Measurements from ENCODE around the gene GAS2. TPM values are rescaled to one million over a fixed set of nuclear protein-coding genes. Genes with fewer than 3 reads are reported as not detected.

Gene GAS2
- total and polyA plus RNA-seq, 2 of the 4 experiments (the other 2 are of a cell fraction): 0.51 to 0.90 TPM

DNA sequence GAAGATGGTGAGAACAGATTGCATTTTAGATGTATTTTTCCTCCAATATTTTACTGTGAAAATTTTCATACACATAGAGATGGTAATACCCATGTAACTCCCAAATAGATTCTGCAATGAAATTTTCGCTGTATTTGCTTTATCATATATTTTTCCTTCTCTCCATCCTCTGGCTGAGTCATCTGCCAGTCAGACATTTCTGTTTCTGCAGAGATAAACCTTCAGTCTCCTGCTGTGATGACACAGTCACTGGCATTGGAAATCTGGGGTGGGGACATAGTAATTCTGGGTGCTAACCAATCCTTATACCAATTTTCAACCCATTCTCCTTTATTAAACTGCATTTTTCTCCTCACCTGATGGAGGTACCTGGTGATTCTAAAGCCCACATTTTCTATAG lies 129.5 kb downstream of the GAS2 start:
- no peak overlapping the region for H3K14ac ChIP-seq (replicated peaks; ENCODE audit: low read depth, low read length)
- H2BK5ac ChIP-seq (ENCODE audit: low read depth, low read length, poor library complexity, severe bottlenecking): no peak overlapping the region
- in situ Hi-C loops (cut with MboI; ENCODE audit: low sequenced_read_pairs): no loop called here
- intact Hi-C loops (cut with micrococcal nuclease): no loop called here
- ChIA-PET POLR2A (ENCODE audit: unreplicated experiment) (no interaction called here), CTCF (interaction anchor here (1.1 kb wide), 1 partner anchor 11 kb away, joined by 4 read pairs; no protein-coding TSS in a partner anchor)
- dilution Hi-C loops (cut with HindIII; ENCODE audit: low sequenced_read_pairs, unreplicated experiment): no loop called here
- no peak overlapping the region for H2BK20ac ChIP-seq (ENCODE audit: low read depth, low read length)
- H3K9me3 ChIP-seq (ENCODE audit: control insufficient read depth, insufficient read depth, low read length): no peaks in the 10 kb centered on the region
- no TSS peak for BruUV-seq (replicated peaks)
- ATAC-seq (ENCODE audit: low read depth) (no peak), DNase-seq (peak; percentile 38)
- H2BK15ac ChIP-seq (ENCODE audit: low read depth, low read length): no peak overlapping the region
- H3K4ac ChIP-seq (ENCODE audit: low read depth, low read length): no peak overlapping the region
- no peak overlapping the region for H2BK120ac ChIP-seq (ENCODE audit: low read depth, low read length)
- no peaks in the 10 kb centered on the region for H4K20me1 ChIP-seq (ENCODE audit: insufficient read depth, low read length)
- H3K18ac ChIP-seq (ENCODE audit: low read depth, low read length): no peak overlapping the region
- no peak overlapping the region for H4K8ac ChIP-seq (ENCODE audit: low read depth in 2 of 2, low read length in 2 of 2)
- no peak overlapping the region for H2AK5ac ChIP-seq (ENCODE audit: low read depth, low read length)
- no peak overlapping the region for H4K91ac ChIP-seq (ENCODE audit: insufficient read depth, low read depth, low read length)
- H3K4me3 ChIP-seq (ENCODE audit: insufficient read depth, low read depth, low read length): no peak overlapping the region
- no peaks in the 10 kb centered on the region for H3K36me3 ChIP-seq (ENCODE audit: control insufficient read depth, insufficient read depth, low read length)
- H3K23ac ChIP-seq (ENCODE audit: low read depth, low read length): no peak overlapping the region
- H4K5ac ChIP-seq (ENCODE audit: low read depth, low read length): no peak overlapping the region
- H3K9ac ChIP-seq (ENCODE audit: low read depth, low read length): no peak overlapping the region
- no peak overlapping the region for H2AK9ac ChIP-seq (replicated peaks; ENCODE audit: low read depth, low read length, poor library complexity)
- H3K56ac ChIP-seq (ENCODE audit: extremely low read depth, insufficient read depth, low read length): no peak overlapping the region
- peaks cover 5% of the 10 kb centered on the region; the same call in 1 of the 2 replicates for H3K4me1 ChIP-seq (ENCODE audit: control insufficient read depth, insufficient read depth, low read length)
- TF ChIP-seq CEBPB (IDR thresholded peaks at IDR 0.05; ENCODE audit: low read depth, low read length) (no peak), RAD21 (IDR thresholded peaks at IDR 0.05; ENCODE audit: low read length) (no peak), MAZ (IDR thresholded peaks at IDR 0.05; ENCODE audit: borderline replicate concordance, low read depth, low read length) (no peak), FOS (IDR thresholded peaks at IDR 0.05; ENCODE audit: low read depth, low read length) (0 out of 2 replicates have a peak, but pooled peaks have one; percentile 17), SMC3 (IDR thresholded peaks at IDR 0.05; ENCODE audit: low read depth, low read length) (no peak), POLR2A (IDR thresholded peaks at IDR 0.05; ENCODE audit: low read depth, low read length) (no peak), MAFK (IDR thresholded peaks at IDR 0.05; ENCODE audit: low read depth, low read length) (no peak), CHD1 (IDR thresholded peaks at IDR 0.05; ENCODE audit: low read depth, low read length) (no peak)
- no peaks in the 10 kb centered on the region for H3K27me3 ChIP-seq (ENCODE audit: control insufficient read depth, insufficient read depth, low read length)
- no peak overlapping the region for H3K27ac ChIP-seq (ENCODE audit: insufficient read depth, low read length)
- H2AFZ ChIP-seq (replicated peaks; ENCODE audit: low read length, poor library complexity): no peak overlapping the region
- no peak overlapping the region for H3K4me2 ChIP-seq (ENCODE audit: low read depth, low read length)
- no peaks in the 10 kb centered on the region for H3K79me1 ChIP-seq (ENCODE audit: low read depth in 1 of 2, low read length in 2 of 2)
- H3K9me1 ChIP-seq (ENCODE audit: insufficient read depth, low read length): no peaks in the 10 kb centered on the region
- no CpG with 5 or more reads among the region's 1 CpG for WGBS, 2 experiments (ENCODE audit: extremely low coverage in 2 of 2, insufficient read length in 1 of 2)

All from IMR-90 (cell line).